Tibial nerve (tissue), 4 donors: ENCODE measurements around the gene CLHC1. TPM values are rescaled to one million over a fixed set of nuclear protein-coding genes. Genes with fewer than 3 reads are reported as not detected.
"Not testable (repeated sequence)": the region's sequence is repeated elsewhere in the genome, so short reads cannot be mapped to it uniquely, and the experiment has no call there.

Experiments
- DNase-seq, 2 donors: peaks; one replicate each; pipeline ENCODE4 v3.0.0-alpha.2; 2019; ENCODE audit warnings: low spot score in 2 of 2
- H3K27ac ChIP-seq, 4 donors: fragments of 200-600 bp; sonication (generic) in 3 of 4; one replicate each; pipeline ENCODE4 v1.5.1; 2017 to 2019; ENCODE audit warnings: mild to moderate bottlenecking in 1 of 4
- H3K27me3 ChIP-seq, 2 donors: fragments of 200-600 bp; sonication (generic) in 1 of 2; one replicate each; pipeline versions ENCODE4 v1.5.1 to v1.6.0; 2017 to 2019
- H3K36me3 ChIP-seq, 3 donors: fragments of 200-600 bp; sonication (generic); one replicate each; pipeline ENCODE4 v1.5.1; 2018 to 2019
- H3K4me1 ChIP-seq, 4 donors: fragments of 200-600 bp; sonication (generic) in 3 of 4; one replicate each; pipeline ENCODE4 v1.5.1; 2017 to 2019
- H3K4me3 ChIP-seq, 4 donors: fragments of 200-600 bp; sonication (generic) in 3 of 4; one replicate each; pipeline ENCODE4 v1.5.1; 2017 to 2019; ENCODE audit warnings: mild to moderate bottlenecking in 1 of 4, moderate library complexity in 1 of 4
- H3K9me3 ChIP-seq, 4 donors: fragments of 200-600 bp; sonication (generic) in 3 of 4; one replicate each; pipeline ENCODE4 v1.5.1; 2017 to 2019
- CTCF ChIP-seq, 5 experiments: fragments of 200-600 bp in 3 of 5; fragments of 450-650 bp in 2 of 5; sonication (generic) in 3 of 5; IDR thresholded peaks; one replicate each; pipeline ENCODE4 v1.5.1; 2016 to 2019; ENCODE audit warnings: antibody characterized with exemption in 5 of 5, mild to moderate bottlenecking in 3 of 5, moderate library complexity in 2 of 5
- EP300 ChIP-seq, 2 donors: sonication (generic); formaldehyde crosslinking; IDR thresholded peaks; one replicate each; pipeline ENCODE4 v1.6.1; 2017; ENCODE audit warnings: antibody characterized with exemption in 2 of 2, mild to moderate bottlenecking in 1 of 2
- POLR2A ChIP-seq, 2 donors: fragments of 450-650 bp; IDR thresholded peaks; one replicate each; pipeline ENCODE4 v1.6.1; 2017; ENCODE audit warnings: antibody characterized with exemption in 2 of 2, mild to moderate bottlenecking in 2 of 2, moderate library complexity in 2 of 2
- WGBS, 2 donors: methylation state at CpG; one replicate each; pipeline ENCODE4 v1.1.5; 2018; 5-methylcytosine and 5-hydroxymethylcytosine counted together
- total RNA-seq, 4 donors: library from RNA; depleted of rRNA; stranded (reverse); fragments of >200 nt; gene quantifications; one replicate each; pipeline ENCODE4 v1.1.0, GENCODE V29; 2016

CLHC1 gene
- total RNA-seq, 4 donors from 2014 or later, result 1.7 to 15.6 (median 9.9) TPM

GRCh38 chr2:55247025-55247424 lies 14.9 kb upstream of the CLHC1 start:
- H3K4me3 ChIP-seq, result no peak overlapping the region
- TF ChIP-seq EP300 (IDR thresholded peaks at IDR 0.05) (no peak), POLR2A (IDR thresholded peaks at IDR 0.05) (no peak), CTCF (IDR thresholded peaks at IDR 0.05) (no peak)
- WGBS, 2 donors, result 75 to 96% methylated on average over 5 of the region's 5 CpGs
- H3K27me3 ChIP-seq, result no peaks in the 10 kb centered on the region
- H3K27ac ChIP-seq, result no peak overlapping the region
- DNase-seq, result no peak
- no peaks in the 10 kb centered on the region for H3K9me3 ChIP-seq
- no peaks in the 10 kb centered on the region for H3K4me1 ChIP-seq
- H3K36me3 ChIP-seq, result peaks cover 0 to 91% (median 0%) of the 10 kb centered on the region in 3 donors

DNA sequence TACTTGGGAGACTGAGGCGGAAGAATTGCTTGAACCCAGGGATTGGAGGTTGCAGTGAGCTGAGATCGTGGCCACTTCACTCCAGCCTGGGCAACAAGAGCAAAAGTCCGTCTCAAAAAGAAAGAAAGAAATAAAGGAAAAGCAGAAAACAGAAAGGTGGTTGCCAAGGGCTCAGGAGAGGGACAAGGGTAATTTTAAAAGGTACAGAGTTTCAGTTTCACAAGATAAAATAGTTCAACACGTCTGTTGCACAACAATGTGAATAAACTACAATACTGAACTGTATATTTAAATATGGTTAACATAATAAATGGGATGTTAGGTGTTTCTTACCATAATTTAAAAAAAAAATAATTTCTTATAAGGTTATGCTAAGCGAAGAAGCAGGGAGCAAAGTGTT lies 13.3 kb upstream of the CLHC1 start:
- 89 to 91% methylated on average over 5 of the region's 5 CpGs for WGBS, 2 donors

DNA sequence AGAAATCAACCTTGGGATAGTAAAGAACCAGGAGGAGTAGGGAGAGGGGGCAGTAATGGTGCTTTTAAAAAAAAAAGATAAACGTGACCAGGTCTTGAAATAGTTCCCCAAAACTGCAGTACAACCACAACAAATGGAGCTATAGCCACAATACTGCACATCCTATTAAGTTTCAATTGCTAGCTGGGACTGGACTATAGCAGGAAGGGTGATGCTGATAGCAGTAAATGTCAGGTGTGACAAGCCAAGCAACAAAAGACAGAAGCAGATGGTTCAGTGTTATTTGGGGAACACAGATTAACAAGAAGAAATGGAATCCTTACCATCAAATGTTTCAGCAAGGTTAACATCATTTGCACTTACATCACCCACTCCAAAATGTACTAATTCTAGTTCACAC lies 10.5 kb upstream of the CLHC1 start:
- H3K4me1 ChIP-seq, result no peaks in the 10 kb centered on the region
- peaks cover 0 to 86% (median 3%) of the 10 kb centered on the region in 3 donors for H3K36me3 ChIP-seq
- no peak for DNase-seq
- WGBS, 2 donors, result 56 to 66% methylated on average over 1 of the region's 1 CpG
- no peak overlapping the region for H3K4me3 ChIP-seq
- no peak for TF ChIP-seq CTCF (IDR thresholded peaks at IDR 0.05)
- no peak for TF ChIP-seq POLR2A (IDR thresholded peaks at IDR 0.05)
- no peak for TF ChIP-seq EP300 (IDR thresholded peaks at IDR 0.05)
- H3K27ac ChIP-seq, result no peak overlapping the region
- H3K9me3 ChIP-seq, result no peaks in the 10 kb centered on the region
- no peaks in the 10 kb centered on the region for H3K27me3 ChIP-seq

More for the DNA sequence above, 13.3 kb upstream of the CLHC1 start:
- no peak for DNase-seq
- no peaks in the 10 kb centered on the region for H3K4me1 ChIP-seq
- no peaks in the 10 kb centered on the region for H3K9me3 ChIP-seq
- no peaks in the 10 kb centered on the region for H3K27me3 ChIP-seq
- H3K36me3 ChIP-seq, result peaks cover 0 to 87% (median 0%) of the 10 kb centered on the region in 3 donors
- H3K4me3 ChIP-seq, result no peak overlapping the region
- no peak overlapping the region for H3K27ac ChIP-seq
- no peak for TF ChIP-seq POLR2A (IDR thresholded peaks at IDR 0.05)
- TF ChIP-seq EP300 (IDR thresholded peaks at IDR 0.05), result no peak
- TF ChIP-seq CTCF (IDR thresholded peaks at IDR 0.05), result no peak

DNA sequence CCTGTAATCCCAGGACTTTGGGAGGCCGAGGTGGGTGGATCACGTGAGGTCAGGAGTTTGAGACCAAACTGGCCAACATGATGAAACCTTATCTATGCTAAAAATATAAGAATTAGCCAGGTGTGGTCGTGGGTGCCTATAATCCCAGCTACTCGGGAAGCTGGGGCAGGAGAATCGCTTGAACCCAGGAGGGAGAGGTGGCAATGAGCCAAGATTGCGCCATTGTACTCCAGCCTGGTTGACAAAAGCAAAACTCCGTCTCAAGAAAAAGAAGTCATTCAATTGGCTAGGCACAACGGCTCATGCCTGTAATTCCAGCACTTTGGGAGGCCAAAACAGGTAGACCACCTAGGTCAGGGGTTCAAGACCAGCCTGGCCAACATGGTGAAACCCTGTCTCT lies 9.5 kb upstream of the CLHC1 start:
- H3K27ac ChIP-seq, DNase-seq, H3K4me1 ChIP-seq, H3K9me3 ChIP-seq, H3K4me3 ChIP-seq, H3K27me3 ChIP-seq: not testable (repeated sequence)
- 88 to 90% methylated on average over 8 of the region's 8 CpGs for WGBS, 2 donors
- H3K36me3 ChIP-seq, result peaks cover 0 to 87% (median 3%) of the 10 kb centered on the region in 3 donors

DNA sequence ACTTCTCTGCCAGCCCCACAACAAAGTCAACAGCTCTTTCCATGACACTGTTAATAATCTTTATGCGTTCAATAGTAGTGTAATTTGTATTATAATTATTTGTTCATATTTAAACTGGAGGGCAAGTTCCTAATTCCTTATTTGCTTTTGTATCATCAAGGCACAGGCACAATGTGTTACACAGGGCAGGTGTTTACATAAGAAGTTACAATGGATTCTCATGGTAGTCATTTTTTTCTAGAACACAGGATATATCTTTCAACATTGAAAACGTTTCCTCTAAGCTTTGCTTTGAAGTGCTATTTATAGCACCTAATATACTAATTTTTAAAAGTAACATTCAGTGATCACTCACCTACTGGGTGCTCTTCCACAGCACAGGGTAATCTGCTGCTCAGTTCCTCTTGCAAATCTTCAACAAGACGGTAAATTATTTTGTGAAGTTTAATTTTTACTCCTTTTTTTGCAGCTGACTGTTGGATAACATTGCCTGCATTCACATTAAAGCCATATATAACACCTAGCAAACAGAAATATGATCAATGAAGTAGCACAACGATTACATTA lies 7.6 kb upstream of the CLHC1 start:
- Histone ChIP-seq H3K36me3 (peaks cover 0 to 88% (median 3%) of the 10 kb centered on the region in 3 donors), H3K4me3 (no peak overlapping the region)
- WGBS, 2 donors, result 75 to 76% methylated on average over 4 of the region's 4 CpGs

More for the DNA sequence above, 7.6 kb upstream of the CLHC1 start:
- DNase-seq, result no peak
- Histone ChIP-seq H3K4me1 (peaks cover 0 to 10% (median 0%) of the 10 kb centered on the region in 4 donors), H3K27ac (no peak overlapping the region), H3K27me3 (no peaks in the 10 kb centered on the region), H3K9me3 (no peaks in the 10 kb centered on the region)
- TF ChIP-seq CTCF (IDR thresholded peaks at IDR 0.05) (no peak), EP300 (IDR thresholded peaks at IDR 0.05) (no peak), POLR2A (IDR thresholded peaks at IDR 0.05) (no peak)
